Activated CD4-positive, alpha-beta T cell treated with anti-CD3 and anti-CD28 coated beads for 24 hours (primary cell): Measurements from ENCODE around the gene ABHD8.
A peak's percentile ranks its signal among the peaks of the same experiment; 100 is the strongest.

Experiments used
- DNase-seq, 2 donors: peaks; one replicate each; pipeline ENCODE4 v3.0.0-alpha.2; 2020; ENCODE audit warnings: low read depth in 2 of 2

ABHD8 gene

DNA sequence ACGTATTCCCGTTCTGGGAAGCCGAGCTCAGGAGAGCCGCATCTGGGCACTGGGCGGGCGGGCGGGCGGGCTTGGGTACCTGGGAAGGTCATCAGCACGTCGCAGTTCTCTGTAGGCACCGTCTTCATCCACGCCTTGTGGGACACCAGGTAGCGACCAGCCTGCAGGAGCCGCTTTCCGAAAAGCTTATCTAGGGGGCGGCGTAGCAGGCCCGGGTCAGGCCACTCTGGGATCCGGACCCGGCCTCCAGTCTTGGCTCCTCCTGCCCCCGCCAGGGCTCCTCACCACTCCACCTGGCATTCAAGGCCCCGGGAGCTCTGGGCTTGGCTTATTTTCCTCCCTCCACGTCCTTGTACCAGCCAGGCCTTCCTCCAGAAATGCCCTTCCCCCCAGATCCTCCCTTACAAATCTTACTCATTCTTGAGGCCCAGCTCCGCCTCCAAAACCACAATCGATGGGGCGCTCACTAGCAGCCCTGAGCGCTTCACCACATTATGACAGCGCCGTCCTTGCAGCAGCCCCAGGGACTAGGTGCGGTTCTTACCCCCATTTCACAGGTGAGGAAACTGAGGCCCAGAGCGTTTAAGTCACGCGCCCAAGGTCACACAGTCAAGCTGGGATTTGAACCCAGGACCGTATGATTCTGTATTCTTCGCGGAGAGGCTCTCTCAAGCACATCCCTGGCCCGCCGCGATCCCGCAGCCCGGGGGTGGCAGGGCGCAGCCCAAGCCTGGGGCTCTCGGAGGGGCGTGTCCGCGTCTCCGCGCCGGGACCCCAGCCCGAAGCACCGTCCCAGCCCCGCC lies 30.6 kb upstream of the ABHD8 start:
- DNase-seq, result peak; percentile 63 to 74

DNA sequence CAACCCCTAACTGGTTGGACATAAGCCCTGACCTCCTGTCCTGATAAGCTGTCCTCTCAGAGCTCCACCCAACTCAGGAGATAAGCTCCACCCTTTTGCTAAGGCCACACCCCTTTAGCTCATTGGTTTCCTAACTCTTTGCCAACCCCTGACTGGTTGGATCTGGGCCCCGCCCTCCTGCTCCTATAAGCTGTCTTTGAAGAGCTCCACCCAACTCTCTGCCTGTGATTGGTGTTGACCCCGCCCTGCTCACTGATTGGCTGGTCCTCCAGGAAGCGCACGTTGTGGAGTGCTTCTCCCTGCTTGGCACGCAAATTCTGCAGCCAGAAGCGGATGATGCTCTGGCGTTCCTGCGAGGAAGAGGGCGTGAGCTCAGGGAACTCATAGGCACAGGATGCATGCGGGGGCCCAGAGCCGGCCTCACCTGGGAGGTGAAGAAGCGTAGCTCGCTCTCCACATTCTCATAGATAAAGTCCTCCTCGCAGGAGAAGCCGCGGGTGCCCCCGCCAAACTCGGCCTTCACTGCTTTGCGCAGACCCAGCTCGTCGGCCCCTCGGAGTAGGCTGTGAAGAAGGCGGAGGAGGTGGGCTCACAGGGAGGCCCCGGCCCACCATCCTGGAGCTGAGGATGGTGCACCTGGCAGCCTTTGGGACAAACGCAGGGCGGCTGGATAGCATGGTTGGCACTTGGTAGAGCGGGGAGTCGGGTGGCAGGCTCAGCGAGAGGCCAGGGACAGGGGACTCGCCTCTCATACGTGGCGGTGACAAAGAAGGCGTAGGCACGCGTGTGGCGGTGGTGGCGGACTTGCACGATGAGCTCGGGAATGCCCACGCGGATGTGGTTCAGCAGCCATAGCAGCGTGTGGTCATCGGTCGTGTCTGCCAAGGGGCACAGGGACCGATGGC lies 29.7 kb upstream of the ABHD8 start:
- no peak for DNase-seq

DNA sequence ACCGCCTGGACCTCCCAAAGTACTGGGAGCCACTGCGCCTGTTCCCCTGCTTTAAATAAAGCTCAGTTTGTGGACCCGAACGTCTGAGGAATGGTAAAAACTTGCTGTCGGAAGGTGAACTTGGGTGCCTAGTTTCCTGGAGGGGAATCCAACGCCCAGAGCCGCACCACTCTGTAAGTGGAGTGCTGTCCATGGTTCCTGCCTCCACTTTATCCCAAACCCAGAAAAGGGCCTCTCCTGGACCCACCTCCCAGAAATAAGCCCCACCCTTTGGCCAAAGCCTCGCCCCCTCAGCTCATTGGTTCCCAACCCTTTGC lies 29.1 kb upstream of the ABHD8 start:
- no peak for DNase-seq

DNA sequence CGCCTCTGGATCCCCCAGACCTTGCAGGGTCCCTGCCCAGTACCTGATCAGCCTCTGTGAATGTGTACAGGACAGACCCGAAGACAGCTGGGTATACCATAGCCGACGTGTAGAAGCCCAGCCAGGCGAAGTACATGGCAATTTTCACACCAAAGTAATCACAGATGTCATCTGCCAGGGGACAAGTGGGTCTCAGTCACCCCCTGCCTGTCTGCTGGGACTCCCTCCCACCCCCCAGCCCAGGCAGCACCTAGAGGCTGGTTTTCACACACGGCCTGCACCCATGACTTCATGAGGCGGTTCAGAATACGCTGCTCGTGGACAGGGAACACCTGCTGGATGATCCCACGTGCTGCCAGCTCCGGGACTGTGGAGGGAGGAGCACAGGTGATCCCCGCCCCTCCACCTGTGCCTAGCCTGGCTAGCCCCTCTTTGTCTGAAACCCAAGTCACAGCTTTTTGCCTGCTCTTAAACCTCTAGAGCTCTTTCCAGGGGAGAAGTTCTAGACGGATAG lies 27.9 kb upstream of the ABHD8 start:
- no peak for DNase-seq

DNA sequence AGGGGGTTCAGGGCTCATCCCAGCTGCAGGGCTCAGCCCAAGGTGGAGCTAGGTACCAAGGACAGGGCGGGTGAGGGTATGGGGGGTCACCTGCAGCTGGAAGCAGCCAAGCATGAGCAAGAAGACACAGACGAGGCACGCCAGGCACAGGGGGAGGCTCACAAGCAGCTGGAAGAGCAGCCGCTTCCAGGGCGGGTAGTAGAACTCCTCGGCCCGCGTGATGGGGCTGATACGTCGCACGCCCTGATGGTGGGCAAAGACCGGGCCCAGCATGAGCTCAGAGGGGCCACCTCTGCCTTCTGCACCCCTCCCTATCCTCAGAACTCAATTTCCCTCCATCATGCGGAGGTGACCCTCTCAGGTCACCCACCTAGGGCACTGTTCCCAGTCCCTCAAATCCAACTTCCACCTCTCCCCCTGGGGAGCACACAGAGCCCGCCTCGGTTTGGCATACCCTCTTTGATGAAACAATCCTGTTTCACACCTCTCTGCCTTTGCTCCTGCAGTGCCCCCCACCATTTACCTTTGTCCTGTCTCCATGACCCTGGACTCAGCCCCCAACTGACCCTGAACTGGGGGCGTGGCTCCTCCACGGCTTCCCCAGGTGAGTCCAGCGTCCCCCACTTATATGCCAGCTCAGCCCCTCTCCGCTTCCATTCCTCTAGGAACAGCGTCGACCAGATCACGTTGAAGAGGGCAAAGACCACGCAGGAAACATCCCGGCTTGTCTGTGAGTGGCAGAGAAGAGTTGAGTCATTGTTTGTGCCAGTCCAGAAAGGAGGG lies 27.2 kb upstream of the ABHD8 start:
- no peak for DNase-seq

DNA sequence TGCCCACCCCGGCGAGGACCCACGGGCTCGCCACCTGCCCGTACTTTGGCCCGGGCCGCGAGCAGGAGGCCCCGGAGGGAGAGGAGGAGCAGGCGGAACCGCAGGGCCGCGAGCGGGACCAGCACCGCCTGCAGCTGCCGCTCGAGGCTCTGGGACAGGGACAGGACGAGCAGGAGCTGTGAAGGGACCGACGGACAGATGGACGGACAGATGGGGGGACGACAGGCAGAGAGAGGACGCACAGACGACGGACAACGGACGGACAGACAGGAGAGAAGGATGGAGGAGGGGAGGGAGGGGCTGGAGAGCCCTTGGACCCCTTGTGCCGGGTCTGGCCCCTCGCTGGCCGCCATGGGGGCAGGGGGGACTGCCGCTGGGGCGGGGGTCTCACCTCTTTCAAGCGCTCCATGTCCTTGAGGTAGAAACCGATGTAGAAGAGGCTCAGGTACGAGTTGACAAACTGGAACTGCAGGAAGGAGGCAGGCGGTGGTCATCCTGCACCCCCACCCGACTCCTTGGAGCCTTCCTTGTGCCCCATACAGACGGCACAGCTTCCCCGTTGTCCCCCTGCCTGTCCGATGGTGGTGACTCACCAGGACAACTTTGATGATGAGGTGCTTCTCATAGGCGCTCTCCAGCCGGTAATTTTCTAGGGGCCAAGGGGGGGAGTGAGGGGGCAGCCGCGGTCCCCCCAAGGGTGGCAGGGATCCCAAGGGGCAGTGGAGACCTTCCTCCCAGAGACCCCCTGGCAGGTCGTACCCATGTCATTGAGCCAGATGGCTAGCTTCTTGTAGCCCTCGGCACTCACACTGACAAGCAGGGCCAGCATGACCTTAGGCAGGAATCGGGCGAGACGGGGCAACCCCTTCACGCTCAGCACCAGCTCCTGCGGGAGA lies 26.4 kb upstream of the ABHD8 start:
- no peak for DNase-seq

DNA sequence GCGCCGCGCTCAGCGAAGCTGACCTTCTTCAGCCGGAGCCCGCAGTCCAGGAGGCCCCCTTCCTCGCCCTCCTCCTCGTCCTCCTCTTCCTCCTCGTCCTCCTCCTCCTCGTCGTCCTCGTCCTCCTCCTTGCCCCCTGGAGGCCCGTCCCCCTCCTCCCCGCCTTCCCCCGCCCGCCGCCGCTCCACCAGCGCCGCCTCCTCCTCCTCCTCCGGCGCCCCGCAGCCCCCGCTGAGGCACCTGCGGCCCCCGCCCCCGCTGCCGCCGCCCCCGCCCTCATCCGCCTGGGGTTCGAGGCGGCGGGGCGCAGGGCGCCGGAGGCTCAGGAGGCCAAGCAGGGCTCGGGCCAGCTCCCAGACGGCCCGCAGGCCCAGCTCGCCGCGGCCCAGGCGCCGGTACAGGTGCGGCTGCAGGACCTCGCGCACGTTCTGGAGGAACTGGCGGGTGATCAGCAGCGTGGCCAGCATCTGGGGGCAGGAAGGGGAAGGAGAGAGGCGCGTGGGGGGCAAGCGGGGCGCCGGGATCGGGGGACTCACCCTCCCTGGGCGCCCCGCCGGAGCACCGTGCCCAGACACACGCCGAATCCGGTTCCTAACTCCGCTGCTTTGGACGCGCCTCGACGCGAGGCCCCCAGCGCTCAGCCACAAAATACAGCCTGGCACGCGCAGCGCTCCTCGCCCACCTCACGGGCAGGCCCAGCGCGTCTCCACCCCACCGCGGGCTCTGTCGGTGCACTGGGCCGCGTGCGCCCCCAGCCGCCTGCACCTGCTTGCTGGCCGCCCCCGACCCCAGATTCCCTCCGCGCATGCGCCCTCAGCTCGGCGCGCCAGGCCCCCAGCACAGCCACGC lies 25.5 kb upstream of the ABHD8 start:
- DNase-seq, result no peak

DNA sequence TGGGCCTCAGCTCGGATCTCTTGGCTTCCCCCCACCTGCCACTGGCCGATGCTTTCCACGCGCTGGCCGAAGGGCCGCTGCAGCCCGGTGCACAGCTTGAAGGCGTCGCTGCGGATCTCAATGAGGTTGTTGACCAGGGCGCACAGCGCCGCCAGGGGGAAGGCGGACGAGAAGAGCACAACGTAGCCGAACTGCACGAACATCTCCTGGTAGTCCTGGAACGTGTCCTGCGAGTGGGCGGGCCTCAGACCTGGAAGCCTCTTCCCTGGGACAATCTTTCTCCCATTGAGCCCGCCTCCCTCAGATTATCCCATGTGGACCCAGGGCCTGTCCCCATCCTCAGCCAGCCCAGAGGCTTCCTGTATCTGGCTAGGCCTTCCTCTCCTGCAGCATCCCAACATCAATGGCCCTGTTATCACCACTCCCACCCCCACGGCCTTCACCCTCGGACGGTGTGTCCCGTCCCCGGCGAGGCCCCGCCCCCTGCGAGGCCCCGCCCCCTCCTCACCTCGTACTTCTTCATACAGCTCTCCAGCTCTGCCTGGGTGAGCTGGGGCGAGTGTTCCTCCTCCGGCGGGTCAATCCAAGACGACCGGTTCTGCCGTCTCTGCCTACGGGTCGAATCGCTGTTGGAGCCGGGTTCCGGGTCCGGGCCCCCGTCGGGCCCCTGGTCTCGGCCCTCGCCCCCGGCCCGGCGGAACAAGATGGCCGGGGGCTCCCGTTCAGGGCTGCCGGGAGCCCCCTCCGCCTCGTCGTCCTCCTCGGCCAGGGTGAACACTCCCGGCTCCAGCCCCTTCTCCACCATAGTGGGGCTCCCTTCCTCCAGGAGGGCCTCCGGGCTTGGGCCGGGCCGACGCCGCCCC lies 24.7 kb upstream of the ABHD8 start:
- no peak for DNase-seq

DNA sequence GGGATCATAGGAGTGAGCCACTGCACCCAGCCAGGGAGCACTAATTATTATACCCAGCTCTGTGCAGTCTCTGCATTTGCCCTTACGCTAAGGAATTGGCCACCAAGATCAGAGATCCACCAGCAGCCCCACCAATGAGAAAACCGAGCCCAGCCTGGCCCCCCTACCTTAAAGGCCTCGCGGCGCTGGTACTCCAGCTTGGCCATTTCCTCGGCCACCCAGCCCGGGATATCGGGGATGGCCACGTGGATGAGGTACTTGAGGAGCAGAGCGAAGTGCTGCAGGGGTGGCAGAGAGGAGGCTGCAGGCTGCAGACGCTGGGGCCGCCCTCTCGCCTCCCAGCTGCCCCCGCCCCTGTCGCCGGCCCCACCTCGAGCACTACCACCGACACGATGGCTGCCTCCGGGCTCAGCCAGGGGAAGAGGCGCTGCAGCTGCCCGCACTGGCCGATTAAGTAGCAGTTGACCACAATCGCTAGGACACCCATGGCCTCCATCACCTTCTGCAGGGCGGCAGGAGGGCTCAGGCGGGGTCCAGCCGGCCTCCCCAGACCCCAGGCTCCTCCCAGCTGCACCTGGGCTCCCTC lies 23.9 kb upstream of the ABHD8 start:
- DNase-seq, result no peak

DNA sequence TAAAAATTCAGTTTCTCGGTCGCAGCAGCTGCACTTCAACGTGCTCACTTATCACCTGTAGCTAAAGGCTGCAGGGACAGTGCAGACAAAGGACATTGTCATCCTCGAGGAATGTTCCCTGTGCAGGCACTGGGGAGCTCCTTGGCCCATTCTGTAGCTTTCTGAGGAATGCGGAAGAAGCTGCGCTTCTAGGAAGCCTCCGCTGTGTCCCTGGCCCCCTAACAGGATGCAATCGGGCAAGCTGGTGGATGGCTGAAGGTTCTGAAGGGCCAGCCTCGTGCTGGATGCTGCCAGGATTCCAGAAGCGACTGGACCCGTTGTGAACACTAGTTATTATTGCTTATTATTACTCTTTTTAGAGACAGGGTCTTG lies 23.4 kb upstream of the ABHD8 start:
- no peak for DNase-seq

DNA sequence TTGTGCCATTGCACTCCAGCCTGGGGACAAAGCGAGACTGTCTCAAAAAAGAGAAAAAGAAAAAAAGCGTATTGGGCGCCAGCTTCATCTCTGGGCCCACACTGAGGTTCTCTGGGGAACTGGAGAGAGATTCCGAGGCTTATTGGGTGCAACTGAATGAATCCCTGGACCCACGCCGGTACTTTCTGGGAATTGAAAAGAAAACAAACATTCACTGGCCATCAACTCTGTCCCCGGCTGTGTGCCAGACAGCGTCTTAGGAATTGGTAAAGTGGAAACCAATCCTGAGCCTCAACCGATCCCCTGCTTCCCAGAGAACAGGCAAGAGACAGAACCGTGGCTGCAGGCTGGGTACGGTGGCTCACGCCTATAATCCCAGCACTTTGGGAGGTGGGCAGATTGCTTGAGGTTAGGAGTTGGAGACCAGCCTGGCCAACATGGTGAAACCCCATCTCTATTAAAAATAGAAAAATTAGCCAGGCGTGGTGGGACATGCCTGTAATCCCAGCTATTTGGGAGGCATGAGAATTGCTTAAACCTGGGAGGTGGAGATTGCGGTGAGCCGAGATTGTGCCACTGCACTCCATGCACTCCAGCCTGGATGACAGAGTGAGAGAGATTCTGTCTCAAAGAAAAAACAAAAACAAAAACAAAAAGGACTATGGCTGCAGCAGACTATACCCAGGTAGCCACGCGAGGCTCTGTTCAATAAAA lies 22.8 kb upstream of the ABHD8 start:
- DNase-seq, result no peak

DNA sequence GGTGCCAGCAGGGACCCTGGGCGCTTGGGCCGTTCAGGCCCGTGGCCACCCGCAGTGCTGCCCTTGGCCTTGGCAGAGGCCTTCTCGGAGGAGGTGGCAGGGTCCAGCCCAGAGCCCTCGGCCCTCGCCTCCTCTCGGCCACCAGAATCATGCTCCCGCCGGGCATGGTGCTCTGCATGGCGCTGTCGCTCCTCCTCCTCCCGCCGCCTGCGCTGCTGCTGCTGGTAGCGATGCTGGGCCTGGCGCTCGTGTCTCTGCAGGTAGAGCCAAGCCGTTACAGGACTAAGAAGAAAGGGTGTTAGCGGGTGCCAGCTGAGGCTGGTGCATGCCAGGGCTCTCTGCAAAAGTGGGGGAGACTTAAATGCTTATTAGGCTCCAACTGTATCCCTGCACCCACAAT lies 21.9 kb upstream of the ABHD8 start:
- no peak for DNase-seq

DNA sequence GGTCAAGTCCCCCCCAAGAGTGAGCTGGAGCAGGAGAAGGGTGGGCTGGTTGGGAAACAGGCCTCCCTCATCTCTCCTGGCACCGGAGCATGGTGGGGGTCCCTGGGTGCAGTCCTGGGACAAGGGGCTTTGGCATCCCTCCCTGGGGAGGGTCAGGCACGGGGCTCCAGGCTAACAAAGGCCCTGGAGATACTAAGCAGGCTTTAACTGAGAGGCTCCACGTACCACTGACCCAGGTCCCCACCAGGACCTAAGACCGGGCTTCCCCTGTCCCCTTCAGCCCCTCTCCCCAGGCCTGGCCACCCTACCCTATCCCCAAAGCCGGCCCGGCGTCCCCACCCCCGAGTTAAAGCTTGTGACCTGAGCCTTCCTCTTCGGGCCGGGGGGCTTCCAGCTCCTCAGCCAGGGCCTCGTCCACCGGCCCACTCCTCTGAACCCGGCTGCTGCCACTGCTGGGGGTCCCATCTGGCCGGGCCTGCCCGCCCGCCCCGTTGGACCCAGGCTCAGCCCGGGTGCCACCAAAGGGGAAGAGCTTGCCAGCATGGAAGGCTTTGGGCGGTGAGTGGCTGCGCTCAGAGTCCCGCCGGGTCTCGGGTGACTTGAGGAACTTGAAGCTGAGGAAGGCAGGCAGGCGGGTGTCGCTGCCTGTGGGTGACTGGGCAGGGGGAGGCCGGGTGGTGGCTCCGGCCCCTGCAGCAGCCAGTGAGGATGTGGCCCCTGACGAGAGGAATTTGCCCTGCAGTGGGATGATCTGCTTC lies 21.3 kb upstream of the ABHD8 start:
- no peak for DNase-seq

DNA sequence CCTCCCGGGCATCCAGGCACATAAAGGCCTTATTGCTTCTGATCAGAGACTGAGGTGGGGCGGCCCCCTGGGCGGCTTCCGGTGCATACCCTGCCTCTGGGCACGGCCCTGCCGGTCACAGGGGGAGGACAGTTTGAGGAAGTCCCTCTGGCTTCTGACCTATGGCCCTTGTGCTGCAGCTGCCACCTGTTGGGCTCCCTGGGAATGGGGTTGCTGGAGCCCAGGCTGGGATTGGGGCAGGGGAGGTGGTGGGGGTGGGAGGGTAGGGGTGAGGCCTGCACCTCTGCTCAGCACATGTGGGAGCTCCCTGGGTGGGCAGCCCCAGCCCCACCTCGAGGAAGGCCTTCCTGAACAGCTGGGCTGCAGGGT lies 20.7 kb upstream of the ABHD8 start:
- DNase-seq, result no peak

DNA sequence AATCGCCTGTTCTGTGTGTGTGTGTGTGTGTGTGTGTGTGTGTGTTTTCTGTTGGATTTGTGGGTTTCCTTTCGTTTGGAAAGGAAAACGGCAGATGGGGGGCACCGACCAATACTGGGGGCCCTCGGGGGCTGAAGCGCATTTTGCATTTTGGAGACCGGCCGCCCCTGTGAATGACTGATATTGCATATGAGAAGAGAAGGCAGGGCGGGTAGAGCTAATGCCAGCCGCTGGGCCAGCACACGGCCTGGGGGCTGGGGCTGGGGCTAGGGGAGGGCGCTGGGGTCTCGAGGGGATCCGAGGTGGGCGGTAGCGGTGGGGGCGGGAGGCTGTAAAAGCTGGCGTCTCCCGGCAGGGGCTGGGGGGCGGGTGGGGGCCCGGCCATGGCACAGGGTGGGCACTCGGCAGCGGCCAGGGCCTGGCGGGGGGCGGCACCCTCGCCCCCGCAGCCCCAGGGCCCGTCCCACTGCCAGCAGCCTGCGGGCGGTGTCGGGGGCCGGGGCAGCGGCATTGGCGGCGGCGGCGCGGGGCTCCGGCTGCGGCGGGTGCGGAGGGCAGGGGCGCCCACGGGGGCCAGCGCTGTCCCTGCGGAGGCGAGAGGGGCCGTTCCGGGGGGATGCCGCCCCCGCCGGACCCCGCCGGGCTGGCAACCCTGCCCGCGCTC lies 20.2 kb upstream of the ABHD8 start:
- no peak for DNase-seq

DNA sequence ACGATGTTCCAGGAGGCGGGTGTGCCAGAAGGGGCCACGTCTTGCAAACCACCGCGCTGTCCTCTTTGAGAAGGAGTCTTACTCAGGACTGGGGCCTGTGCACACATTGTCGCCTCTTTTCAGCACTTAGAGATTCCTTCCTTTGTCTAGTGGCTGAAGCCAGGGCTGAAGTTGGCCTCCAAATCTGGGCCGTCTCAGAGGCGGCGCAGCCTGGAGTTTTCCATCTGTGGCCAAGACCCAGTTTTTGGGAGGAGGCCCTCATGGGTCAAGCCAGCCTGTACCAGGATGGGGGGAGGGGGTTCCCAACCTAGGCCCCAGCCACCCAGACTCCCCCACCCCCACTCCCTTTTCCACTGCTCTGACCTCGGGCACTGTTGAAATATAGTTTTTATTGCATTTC lies 19.6 kb upstream of the ABHD8 start:
- DNase-seq, result no peak
